CD1c-positive myeloid dendritic cell (primary cell): ENCODE data around the gene VRK3.
A peak's percentile ranks its signal among the peaks of the same experiment; 100 is the strongest.
"Not testable (repeated sequence)": the region's sequence is repeated elsewhere in the genome, so short reads cannot be mapped to it uniquely, and the experiment has no call there.

ENCODE experiments used
- DNase-seq: peaks from one replicate; pipeline ENCODE4 v3.0.0-alpha.2; 2016; ENCODE audit errors: extremely low spot score

The VRK3 gene

GRCh38 chr19:50025022-50025793 is at the start of gene VRK3:
Gene VRK3, minus strand, starts transcription at chr19:50025372. Its CDS starts 9,210 bp downstream, at chr19:50016162.
- DNase-seq = peak; percentile 100

- not testable (repeated sequence) for DNase-seq
These were observed 43.2 kb upstream of the VRK3 start for GRCh38 chr19:50068382-50068781.

GRCh38 chr19:50067575-50067974 is 42.4 kb upstream of the VRK3 start:
- DNase-seq = no peak

GRCh38 chr19:50065938-50066337 is 40.8 kb upstream of the VRK3 start:
- DNase-seq = no peak

- DNase-seq = no peak
These were observed 36.5 kb upstream of the VRK3 start for GRCh38 chr19:50061650-50062049.

GRCh38 chr19:50060107-50060506 is 34.9 kb upstream of the VRK3 start:
- DNase-seq = no peak

- no peak for DNase-seq
These were observed 33.9 kb upstream of the VRK3 start for GRCh38 chr19:50059045-50059444.

- DNase-seq = no peak
These were observed 33.3 kb upstream of the VRK3 start for GRCh38 chr19:50058425-50058824.

GRCh38 chr19:50053119-50053518 is 27.9 kb upstream of the VRK3 start:
- no peak for DNase-seq

- DNase-seq = peak; percentile 3
These were observed 26.8 kb upstream of the VRK3 start for GRCh38 chr19:50051964-50052363.

GRCh38 chr19:50051228-50051895 is 26.2 kb upstream of the VRK3 start:
- DNase-seq = peak; percentile 6

GRCh38 chr19:50050406-50051227 is 25.4 kb upstream of the VRK3 start:
- peak; percentile 93 for DNase-seq

GRCh38 chr19:50047671-50048070 is 22.5 kb upstream of the VRK3 start:
- no peak for DNase-seq

GRCh38 chr19:50046649-50047503 is 21.7 kb upstream of the VRK3 start:
- DNase-seq = peak; percentile 65

GRCh38 chr19:50044922-50045321 is 19.8 kb upstream of the VRK3 start:
- DNase-seq = no peak

- DNase-seq = no peak
These were observed 18.8 kb upstream of the VRK3 start for GRCh38 chr19:50043967-50044366.

GRCh38 chr19:50042363-50043024 is 17.3 kb upstream of the VRK3 start:
- no peak for DNase-seq

GRCh38 chr19:50040967-50041366 is 15.8 kb upstream of the VRK3 start:
- DNase-seq = no peak

- DNase-seq = no peak
These were observed 14.8 kb upstream of the VRK3 start for GRCh38 chr19:50039968-50040367.

- DNase-seq = no peak
These were observed 11.7 kb upstream of the VRK3 start for GRCh38 chr19:50036908-50037307.

- no peak for DNase-seq
These were observed 5.8 kb upstream of the VRK3 start for GRCh38 chr19:50030937-50031336.
